HS-27A (cell line): Measurements from ENCODE around the gene ASXL1.
"Not testable (repeated sequence)": the region's sequence is repeated elsewhere in the genome, so short reads cannot be mapped to it uniquely, and the experiment has no call there.

Experiments
- DNase-seq: peaks from one replicate; pipeline ENCODE4 v3.0.0-alpha.2; 2012; ENCODE audit warnings: low read depth, missing footprints

Gene ASXL1

GRCh38 chr20:32337937-32338661 lies 20.0 kb upstream of the ASXL1 start:
- no peak for DNase-seq

- DNase-seq, result no peak
Observed at GRCh38 chr20:32338665-32339064, 19.5 kb upstream of the ASXL1 start.

GRCh38 chr20:32339116-32339515 lies 19.0 kb upstream of the ASXL1 start:
- no peak for DNase-seq

GRCh38 chr20:32341053-32341452 lies 17.1 kb upstream of the ASXL1 start:
- not testable (repeated sequence) for DNase-seq

GRCh38 chr20:32343439-32343838 lies 14.7 kb upstream of the ASXL1 start:
- no peak for DNase-seq

- DNase-seq, result no peak
Observed at GRCh38 chr20:32344835-32345506, 13.2 kb upstream of the ASXL1 start.

- no peak for DNase-seq
Observed at GRCh38 chr20:32348207-32348606, 9.9 kb upstream of the ASXL1 start.

- DNase-seq, result no peak
Observed at GRCh38 chr20:32350421-32350820, 7.7 kb upstream of the ASXL1 start.

- DNase-seq, result no peak
Observed at GRCh38 chr20:32352121-32352720, 5.9 kb upstream of the ASXL1 start.

GRCh38 chr20:32353848-32354496 lies 4.2 kb upstream of the ASXL1 start:
- DNase-seq, result no peak

- peak; percentile 90 for DNase-seq
Observed at GRCh38 chr20:32354592-32355416, 3.3 kb upstream of the ASXL1 start.

GRCh38 chr20:32355417-32355841 lies 2.7 kb upstream of the ASXL1 start:
- DNase-seq, result no peak

GRCh38 chr20:32355907-32356621 lies 2.1 kb upstream of the ASXL1 start:
- peak; percentile 93 for DNase-seq

- no peak for DNase-seq
Observed at GRCh38 chr20:32356622-32357374, 1.3 kb upstream of the ASXL1 start.

GRCh38 chr20:32357375-32357868 lies 709 bp upstream of the ASXL1 start:
- no peak for DNase-seq

GRCh38 chr20:32358632-32358882 lies 426 bp downstream of the ASXL1 start:
- no peak for DNase-seq

- no peak for DNase-seq
Observed at GRCh38 chr20:32358883-32359632, 927 bp downstream of the ASXL1 start.

GRCh38 chr20:32359633-32360332 lies 1.7 kb downstream of the ASXL1 start:
- DNase-seq, result no peak

GRCh38 chr20:32360333-32360634 lies 2.2 kb downstream of the ASXL1 start:
- DNase-seq, result no peak
